SK-N-SH treated with all-trans-retinoic acid at 6 μM for 48 hours (cell line): Measurements from ENCODE around the gene MOV10L1.

Experiments
- ATAC-seq: fragments of 200-7000 bp; cut with Tn5 transposase; 3 replicates; pipeline ENCODE4 v1.9.1; 2020; ENCODE audit warnings: mild to moderate bottlenecking, moderate library complexity
- ARNTL ChIP-seq: fragments of 450-650 bp; formaldehyde crosslinking; IDR thresholded peaks from 2 replicates; pipeline ENCODE4 v1.5.0; 2020; ENCODE audit warnings: low read depth, mild to moderate bottlenecking, moderate library complexity, borderline replicate concordance
- BACH2 ChIP-seq: fragments of 250-450 bp; sonication (Bioruptor Pico); IDR thresholded peaks from 2 replicates; pipeline ENCODE4 v1.9.0; 2021; ENCODE audit warnings: mild to moderate bottlenecking, borderline replicate concordance
- CREB5 ChIP-seq: fragments of 250-450 bp; sonication (Bioruptor Pico); IDR thresholded peaks from 2 replicates; pipeline ENCODE4 v1.5.1; 2020; ENCODE audit warnings: low read depth, mild to moderate bottlenecking, moderate library complexity
- CSDC2 ChIP-seq: fragments of 250-450 bp; sonication (Bioruptor Pico); IDR thresholded peaks from 2 replicates; pipeline ENCODE4 v1.5.0; 2020; ENCODE audit warnings: mild to moderate bottlenecking, moderate library complexity
- ESRRG ChIP-seq: fragments of 250-450 bp; sonication (Bioruptor Pico); IDR thresholded peaks from 2 replicates; pipeline ENCODE4 v1.6.1; 2021; ENCODE audit warnings: mild to moderate bottlenecking
- GLIS3 ChIP-seq: fragments of 250-450 bp; sonication (Bioruptor Pico); IDR thresholded peaks from 2 replicates; pipeline ENCODE4 v1.5.0; 2020; ENCODE audit warnings: mild to moderate bottlenecking, moderate library complexity
- ISL1 ChIP-seq: fragments of 250-450 bp; sonication (Bioruptor Pico); IDR thresholded peaks from 2 replicates; pipeline ENCODE4 v2.1.2; 2022; ENCODE audit warnings: mild to moderate bottlenecking, moderate library complexity
- OSR1 ChIP-seq: fragments of 250-450 bp; sonication (Bioruptor Pico); IDR thresholded peaks from 2 replicates; pipeline ENCODE4 v1.8.0; 2022; ENCODE audit warnings: moderate library complexity, mild to moderate bottlenecking, inconsistent platforms
- PATZ1 ChIP-seq: fragments of 250-450 bp; sonication (Bioruptor Pico); IDR thresholded peaks from 2 replicates; pipeline ENCODE4 v1.8.0; 2020; ENCODE audit warnings: mild to moderate bottlenecking, moderate library complexity, borderline replicate concordance
- POU6F1 ChIP-seq: fragments of 250-450 bp; sonication (Bioruptor Pico); IDR thresholded peaks from 2 replicates; pipeline ENCODE4 v1.8.0; 2021; ENCODE audit warnings: low read depth, mild to moderate bottlenecking, moderate library complexity, borderline replicate concordance
- PPARA ChIP-seq: fragments of 250-450 bp; sonication (Bioruptor Pico); IDR thresholded peaks from 2 replicates; pipeline ENCODE4 v1.5.0; 2020; ENCODE audit warnings: mild to moderate bottlenecking, borderline replicate concordance
- SNAI2 ChIP-seq: fragments of 250-450 bp; sonication (Bioruptor Pico); IDR thresholded peaks from 2 replicates; pipeline ENCODE4 v1.5.0; 2020; ENCODE audit warnings: mild to moderate bottlenecking, moderate library complexity
- TCF4 ChIP-seq: fragments of 250-450 bp; sonication (Bioruptor Pico); IDR thresholded peaks from 2 replicates; pipeline ENCODE4 v1.8.0; 2021; ENCODE audit warnings: mild to moderate bottlenecking, moderate library complexity, borderline replicate concordance
- TOX ChIP-seq: fragments of 250-450 bp; sonication (Bioruptor Pico); IDR thresholded peaks from 2 replicates; pipeline ENCODE4 v1.8.0; 2021; ENCODE audit warnings: mild to moderate bottlenecking, moderate library complexity, borderline replicate concordance
- TSHZ2 ChIP-seq: fragments of 250-450 bp; sonication (Bioruptor Pico); IDR thresholded peaks from 2 replicates; pipeline ENCODE4 v1.5.0; 2020; ENCODE audit warnings: mild to moderate bottlenecking, moderate library complexity
- ZC3H10 ChIP-seq: fragments of 250-450 bp; sonication (Bioruptor Pico); IDR thresholded peaks from 2 replicates; pipeline ENCODE4 v1.5.1; 2021; ENCODE audit warnings: mild to moderate bottlenecking, moderate library complexity
- ZFP30 ChIP-seq: fragments of 450-650 bp; formaldehyde crosslinking; IDR thresholded peaks from 2 replicates; pipeline ENCODE4 v1.5.0; 2022; ENCODE audit warnings: mild to moderate bottlenecking, moderate library complexity
- ZNF565 ChIP-seq: fragments of 450-650 bp; formaldehyde crosslinking; conservative IDR thresholded peaks from 2 replicates; pipeline ENCODE4 v1.5.0; 2020; ENCODE audit warnings: low read depth, mild to moderate bottlenecking, moderate library complexity
- ZNF70 ChIP-seq: fragments of 450-650 bp; formaldehyde crosslinking; IDR thresholded peaks from 2 replicates; pipeline ENCODE4 v1.5.0; 2020; ENCODE audit warnings: mild to moderate bottlenecking, moderate library complexity
- ZNF8 ChIP-seq: fragments of 450-650 bp; formaldehyde crosslinking; IDR thresholded peaks from 2 replicates; pipeline ENCODE4 v1.5.0; 2020; ENCODE audit warnings: mild to moderate bottlenecking, moderate library complexity

MOV10L1 gene

GRCh38 chr22:50180727-50181521 lies 91.1 kb downstream of the MOV10L1 start:
- TF ChIP-seq PPARA (CRISPR knock-in tag) = no peak
- TF ChIP-seq ZNF565 = no peak
- no peak for TF ChIP-seq BACH2 (CRISPR knock-in tag)
- TF ChIP-seq GLIS3 = no peak
- TF ChIP-seq ESRRG (CRISPR knock-in tag) = no peak
- TF ChIP-seq ZNF70 (CRISPR knock-in tag) = no peak
- TF ChIP-seq PATZ1 = no peak
- no peak for TF ChIP-seq CSDC2
- no peak for TF ChIP-seq CREB5 (CRISPR knock-in tag)
- TF ChIP-seq ZC3H10 (CRISPR knock-in tag) = no peak
- no peak for TF ChIP-seq TCF4
- no peak for TF ChIP-seq ARNTL
- TF ChIP-seq SNAI2 (CRISPR knock-in tag) = no peak
- no peak for TF ChIP-seq OSR1 (CRISPR knock-in tag)
- no peak for TF ChIP-seq TSHZ2 (CRISPR knock-in tag)
- no peak for TF ChIP-seq TOX
- no peak for TF ChIP-seq POU6F1 (CRISPR knock-in tag)
- no peak for ATAC-seq

DNA sequence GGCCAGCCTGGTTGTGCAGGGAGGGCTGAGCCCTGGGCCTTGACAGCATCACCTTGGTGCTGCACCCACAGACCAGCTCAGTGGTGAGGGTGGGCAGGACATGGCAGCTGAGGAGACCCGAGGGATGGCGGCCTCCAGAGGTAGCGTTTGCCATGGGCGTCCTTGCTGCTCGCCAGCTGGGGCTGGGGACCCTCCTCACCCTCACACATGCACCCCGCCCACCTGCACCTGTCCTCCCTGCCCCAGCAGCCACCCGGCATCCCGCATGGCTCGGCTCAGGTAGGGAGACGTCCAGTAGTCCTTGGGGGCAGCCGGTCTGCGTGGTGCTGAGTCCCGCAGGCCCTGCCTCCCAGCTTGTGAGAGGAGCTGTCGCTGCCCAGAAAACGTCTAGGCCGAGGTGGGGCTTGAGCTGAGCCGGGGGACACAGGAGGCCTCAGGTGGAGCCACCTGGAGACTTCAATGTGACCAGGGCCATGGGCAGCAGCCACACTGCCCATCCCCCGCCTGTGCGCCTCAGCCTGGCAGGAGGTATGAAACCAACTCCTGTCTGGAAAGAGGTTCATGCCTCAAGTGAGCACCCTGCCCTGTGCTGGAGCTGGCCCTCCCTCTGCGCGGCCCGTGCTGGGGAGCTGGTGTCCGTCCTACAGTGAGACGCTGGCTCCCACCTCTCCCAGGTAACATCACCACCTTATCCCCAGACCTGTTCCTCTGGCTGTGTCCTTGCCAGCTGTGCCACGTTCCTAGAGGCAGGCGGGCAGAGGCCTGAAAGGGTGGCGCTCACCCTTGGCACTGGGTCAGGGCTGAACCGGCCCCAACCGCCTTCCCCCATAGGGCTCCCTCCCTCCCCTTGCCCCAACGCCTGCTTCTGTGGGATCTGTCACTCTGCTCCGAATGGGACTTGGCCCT lies 92.6 kb downstream of the MOV10L1 start:
- no peak for ATAC-seq
- TF ChIP-seq BACH2 (CRISPR knock-in tag) = no peak
- no peak for TF ChIP-seq OSR1 (CRISPR knock-in tag)
- no peak for TF ChIP-seq SNAI2 (CRISPR knock-in tag)

DNA sequence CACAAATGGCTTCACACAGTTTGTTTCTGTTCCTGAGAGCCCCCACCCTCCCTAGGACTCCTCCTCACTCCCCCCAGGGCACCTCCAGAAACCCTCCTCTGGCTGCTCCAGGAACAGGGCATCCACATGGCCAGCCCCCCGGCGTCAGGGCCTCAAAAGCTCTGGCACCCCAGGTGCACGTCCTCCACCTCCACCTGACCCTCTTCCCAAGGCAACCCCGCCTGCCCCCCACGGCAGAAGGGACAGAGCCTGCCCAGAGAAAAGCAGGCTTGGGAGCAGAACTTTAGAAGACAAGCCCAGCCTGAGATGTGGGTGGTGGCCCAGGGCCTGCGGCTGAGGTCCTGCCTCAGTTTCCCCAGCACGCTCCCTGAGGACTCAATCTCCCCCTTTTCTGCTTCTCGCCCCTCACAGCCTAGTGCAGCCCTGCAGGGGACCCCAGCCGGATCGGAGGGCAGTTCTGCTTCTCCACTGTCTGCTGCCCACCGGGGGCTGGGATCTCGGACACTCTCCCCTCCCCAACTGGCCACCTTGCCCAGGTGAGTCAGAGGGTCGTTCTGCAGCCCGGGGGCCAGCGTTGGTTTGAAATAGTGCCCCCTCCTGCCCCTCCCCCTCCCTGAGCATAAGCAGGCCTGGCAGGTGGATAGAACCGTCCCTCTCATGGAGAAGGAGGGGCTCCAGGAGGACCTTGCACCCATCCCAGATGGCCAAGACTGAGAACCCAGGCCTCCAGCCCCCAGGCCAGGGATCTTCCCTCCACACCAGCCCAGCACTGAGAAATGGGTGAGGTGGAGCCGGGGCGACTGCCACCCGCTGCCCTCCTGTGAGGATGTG lies 93.5 kb downstream of the MOV10L1 start:
- no peak for ATAC-seq
- TF ChIP-seq ISL1 (CRISPR knock-in tag) (no peak), ZC3H10 (CRISPR knock-in tag) (no peak), POU6F1 (CRISPR knock-in tag) (no peak), TCF4 (no peak), BACH2 (CRISPR knock-in tag) (no peak), ZNF8 (no peak), ESRRG (CRISPR knock-in tag) (no peak), ZFP30 (no peak), OSR1 (CRISPR knock-in tag) (no peak), ARNTL (no peak), ZNF565 (no peak), TSHZ2 (CRISPR knock-in tag) (no peak), ZNF70 (CRISPR knock-in tag) (no peak)
